Ovary (tissue), 3 donors: ENCODE measurements around the gene DENND6B.

Source experiments
- EP300 ChIP-seq: sonication (generic); formaldehyde crosslinking; IDR thresholded peaks from one replicate; pipeline ENCODE4 v1.6.1; 2017; ENCODE audit warnings: antibody characterized with exemption
- POLR2A ChIP-seq: fragments of 450-650 bp; IDR thresholded peaks from one replicate; pipeline ENCODE4 v1.6.1; 2017; ENCODE audit warnings: antibody characterized with exemption, mild to moderate bottlenecking, moderate library complexity
- TF ChIP-seq, protein P1 (sequence below), 3 donors: fragments of 450-650 bp in 2 of 3; fragments of 200-600 bp in 1 of 3; IDR thresholded peaks; one replicate each; pipeline versions ENCODE4 v1.5.1 to v1.8.0; 2016 to 2022; ENCODE audit warnings: antibody characterized with exemption in 3 of 3, mild to moderate bottlenecking in 1 of 3
- donor health status: DM: no; HTN: no; CAD: no.

DNA sequence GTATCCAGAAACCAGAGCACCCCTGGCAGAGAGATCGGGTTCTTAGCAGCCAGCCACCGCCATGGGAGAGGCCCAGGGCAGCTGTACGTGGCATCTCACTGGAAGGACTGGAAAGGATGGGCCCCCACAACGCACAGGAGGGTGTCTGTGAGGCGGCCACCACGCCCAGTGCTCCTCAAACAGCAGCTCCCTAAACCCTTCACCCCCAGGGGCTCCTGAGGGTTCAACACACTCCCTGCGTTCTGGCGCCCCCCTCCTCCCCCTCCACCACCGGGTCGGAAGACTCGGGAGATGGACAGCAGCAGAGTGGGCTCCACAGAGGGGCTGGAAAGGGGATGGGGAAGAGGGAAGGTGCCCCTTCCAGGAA is 66.4 kb downstream of the DENND6B start:
- TF ChIP-seq, protein P1, sequence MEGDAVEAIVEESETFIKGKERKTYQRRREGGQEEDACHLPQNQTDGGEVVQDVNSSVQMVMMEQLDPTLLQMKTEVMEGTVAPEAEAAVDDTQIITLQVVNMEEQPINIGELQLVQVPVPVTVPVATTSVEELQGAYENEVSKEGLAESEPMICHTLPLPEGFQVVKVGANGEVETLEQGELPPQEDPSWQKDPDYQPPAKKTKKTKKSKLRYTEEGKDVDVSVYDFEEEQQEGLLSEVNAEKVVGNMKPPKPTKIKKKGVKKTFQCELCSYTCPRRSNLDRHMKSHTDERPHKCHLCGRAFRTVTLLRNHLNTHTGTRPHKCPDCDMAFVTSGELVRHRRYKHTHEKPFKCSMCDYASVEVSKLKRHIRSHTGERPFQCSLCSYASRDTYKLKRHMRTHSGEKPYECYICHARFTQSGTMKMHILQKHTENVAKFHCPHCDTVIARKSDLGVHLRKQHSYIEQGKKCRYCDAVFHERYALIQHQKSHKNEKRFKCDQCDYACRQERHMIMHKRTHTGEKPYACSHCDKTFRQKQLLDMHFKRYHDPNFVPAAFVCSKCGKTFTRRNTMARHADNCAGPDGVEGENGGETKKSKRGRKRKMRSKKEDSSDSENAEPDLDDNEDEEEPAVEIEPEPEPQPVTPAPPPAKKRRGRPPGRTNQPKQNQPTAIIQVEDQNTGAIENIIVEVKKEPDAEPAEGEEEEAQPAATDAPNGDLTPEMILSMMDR (IDR thresholded peaks at IDR 0.05), result no peak
- no peak for TF ChIP-seq POLR2A
- no peak for TF ChIP-seq EP300
